B cell (primary cell): ENCODE measurements around the gene GAREM2. TPM values are rescaled to one million over a fixed set of nuclear protein-coding genes. Genes with fewer than 3 reads are reported as not detected.

Source experiments
- ATAC-seq: fragments of 200-7000 bp; cut with Tn5 transposase; one replicate; pipeline ENCODE4 v1.10.0; 2021; ENCODE audit warnings: low read depth, mild to moderate bottlenecking, moderate number of reproducible peaks, moderate library complexity
- CTCF ChIA-PET: fragments of 350-600 bp; sonication (Branson Sonifier 250); formaldehyde crosslinking; loops from one replicate; lab custom pipeline; 2021; ENCODE audit warnings: antibody characterized with exemption, inconsistent platforms; lab: Charles Lee
- POLR2A ChIA-PET: fragments of 350-600 bp; sonication (Branson Sonifier 250); formaldehyde crosslinking; loops from one replicate; lab custom pipeline; 2021; ENCODE audit warnings: antibody characterized with exemption; lab: Charles Lee
- DNase-seq: peaks from one replicate; pipeline ENCODE4 v3.0.0; 2013
- H2AFZ ChIP-seq: 2 replicates; pipeline ENCODE4 v1.6.1; 2012; ENCODE audit warnings: mild to moderate bottlenecking, low read depth, low read length; ENCODE audit not compliant: insufficient read depth, poor library complexity, severe bottlenecking
- H3K27ac ChIP-seq, 2 donors: 1 replicate in 1 of 2; 2 replicates in 1 of 2; pipeline ENCODE4 v1.5.1; 2012 to 2013; ENCODE audit warnings: low read length in 2 of 2, mild to moderate bottlenecking in 2 of 2, moderate library complexity in 1 of 2
- H3K27me3 ChIP-seq, 4 experiments: fragments of 200-600 bp in 1 of 4; sonication (generic) in 1 of 4; replicated peaks in 1 of 4; 1 replicate in 2 of 4; 2 replicates in 2 of 4; pipeline versions ENCODE4 v1.6.1 to v1.7.0; 2013 to 2016; ENCODE audit warnings: low read length in 3 of 4, mild to moderate bottlenecking in 2 of 4, mixed read lengths in 1 of 4, moderate library complexity in 1 of 4; ENCODE audit not compliant: insufficient read depth in 4 of 4, control insufficient read depth in 3 of 4; ENCODE audit errors: control extremely low read depth in 1 of 4
- H3K36me3 ChIP-seq, 2 experiments: replicated peaks in 1 of 2; 1 replicate in 1 of 2; 2 replicates in 1 of 2; pipeline versions ENCODE4 v1.6.1 to v1.7.1; 2013; ENCODE audit warnings: low read length in 1 of 2; ENCODE audit not compliant: insufficient read depth in 2 of 2, control insufficient read depth in 1 of 2; ENCODE audit errors: control extremely low read depth in 1 of 2, extremely low read depth in 1 of 2
- H3K4me1 ChIP-seq, 2 donors: fragments of 200-600 bp in 1 of 2; sonication (generic) in 1 of 2; 1 replicate in 1 of 2; 2 replicates in 1 of 2; pipeline versions ENCODE4 v1.5.1 to v1.6.1; 2013 to 2017; ENCODE audit warnings: low read length in 2 of 2; ENCODE audit not compliant: control insufficient read depth in 2 of 2, insufficient read depth in 2 of 2
- H3K4me2 ChIP-seq: replicated peaks from 2 replicates; pipeline ENCODE3; 2012; ENCODE audit warnings: mild to moderate bottlenecking, low read depth, low read length; ENCODE audit not compliant: poor library complexity, severe bottlenecking
- H3K4me3 ChIP-seq, 5 experiments: fragments of 200-600 bp in 1 of 5; sonication (generic) in 1 of 5; 1 replicate in 3 of 5; 2 replicates in 2 of 5; pipeline versions ENCODE4 v1.5.1 to v1.7.0; 2011 to 2016; ENCODE audit warnings: low read length in 4 of 5, mild to moderate bottlenecking in 4 of 5, low read depth in 2 of 5, control low read depth in 1 of 5, moderate library complexity in 1 of 5; ENCODE audit not compliant: insufficient read depth in 1 of 5; ENCODE audit errors: control extremely low read depth in 1 of 5, extremely low read depth in 1 of 5
- H3K79me2 ChIP-seq: fragments of 200-600 bp; sonication (generic); one replicate; pipeline ENCODE4 v1.6.0; 2016; ENCODE audit warnings: low read length; ENCODE audit not compliant: control insufficient read depth, insufficient read depth
- H3K9ac ChIP-seq: fragments of 200-600 bp; sonication (generic); 2 replicates; pipeline ENCODE4 v1.6.1; 2017; ENCODE audit warnings: mild to moderate bottlenecking, low read length, moderate library complexity
- H3K9me3 ChIP-seq, 3 donors: one replicate each; pipeline versions ENCODE4 v1.6.1 to v1.7.1; 2013; ENCODE audit warnings: low read length in 2 of 3; ENCODE audit not compliant: control insufficient read depth in 2 of 3, insufficient read depth in 1 of 3; ENCODE audit errors: control extremely low read depth in 1 of 3
- H4K20me1 ChIP-seq: 2 replicates; pipeline ENCODE4 v1.6.0; 2012; ENCODE audit warnings: mild to moderate bottlenecking, low read length; ENCODE audit not compliant: insufficient read depth, control insufficient read depth, poor library complexity, severe bottlenecking
- H3K27ac Mint-ChIP-seq: one replicate; pipeline ENCODE4 v1.8.0; 2021; ENCODE audit warnings: mixed read lengths
- H3K27me3 Mint-ChIP-seq: one replicate; pipeline ENCODE4 v1.8.0; 2021; ENCODE audit warnings: mixed read lengths
- H3K4me1 Mint-ChIP-seq: one replicate; pipeline ENCODE4 v1.8.0; 2021; ENCODE audit warnings: mixed read lengths
- H3K4me3 Mint-ChIP-seq: one replicate; pipeline ENCODE4 v1.8.0; 2021; ENCODE audit warnings: mixed read lengths
- H3K9me3 Mint-ChIP-seq: one replicate; pipeline ENCODE4 v1.8.0; 2022; ENCODE audit warnings: mixed read lengths; ENCODE audit not compliant: insufficient read depth
- EZH2 ChIP-seq: IDR thresholded peaks from 2 replicates; pipeline ENCODE4 v1.6.1; 2012; ENCODE audit warnings: borderline replicate concordance, low read depth, mild to moderate bottlenecking, moderate library complexity, low read length; ENCODE audit not compliant: insufficient read depth, poor library complexity, severe bottlenecking
- WGBS: methylation state at CpG from one replicate; pipeline ENCODE4 v1.1.5; 2013; ENCODE audit warnings: missing lambda C conversion rate; ENCODE audit not compliant: insufficient coverage; 5-methylcytosine and 5-hydroxymethylcytosine counted together
- intact Hi-C: fragments of 100-400 bp; cut with micrococcal nuclease; formaldehyde crosslinking; loops from one replicate; pipeline ENCODE4 v1.10.0; 2022
- polyA plus RNA-seq: library from polyadenylated mRNA; depleted of rRNA; stranded (reverse); fragments of >200 nt; gene quantifications from 2 replicates; pipeline ENCODE4 v1.2.3, GENCODE V29; 2012
- total RNA-seq, 2 donors: library from RNA; stranded (reverse); fragments of 120-200 nt in 1 of 2; gene quantifications; 1 replicate in 1 of 2; 2 replicates in 1 of 2; pipeline versions ENCODE4 v1.2.3 to v1.2.4, GENCODE V29; 2013 to 2022
- TF ChIP-seq, protein P1 (sequence below): fragments of 200-600 bp; IDR thresholded peaks from one replicate; pipeline ENCODE4 v1.8.0; 2022; ENCODE audit warnings: antibody characterized with exemption, mild to moderate bottlenecking

GAREM2 gene
- total and polyA plus RNA-seq, 2 donors (not counting 1 experiment from before 2014, with no cell fraction given) = 0.27 to 1.7 TPM

DNA sequence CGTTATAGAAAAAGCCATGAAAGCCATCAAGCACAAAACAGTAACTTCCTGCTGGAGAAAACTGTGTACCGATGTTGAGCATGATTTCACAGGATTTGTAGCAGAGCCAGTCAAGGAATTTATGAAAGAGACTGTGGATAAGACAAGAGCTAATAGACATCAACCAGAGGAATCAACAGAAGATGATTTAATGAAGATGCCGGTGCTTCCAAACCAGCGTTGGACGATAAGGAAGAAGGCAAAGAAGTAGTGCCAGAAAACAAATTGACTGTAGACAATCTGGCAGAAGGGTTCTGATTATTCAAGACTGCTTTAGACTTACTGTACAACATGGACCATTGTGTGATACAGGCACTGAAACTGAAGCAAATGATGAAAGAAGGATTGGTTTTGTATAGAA, 49.5 kb upstream of the GAREM2 start:
- DNase-seq (no peak), ATAC-seq (no peak)
- Histone ChIP-seq H2AFZ (no peak overlapping the region), H4K20me1 (peaks cover 34% of the 10 kb centered on the region), H3K9ac (no peak overlapping the region), H3K4me1 (no peaks in the 10 kb centered on the region), H3K4me2 (no peak overlapping the region), H3K36me3 (peaks cover 6 to 14% of the 10 kb centered on the region in 2 experiments), H3K27me3 (no peaks in the 10 kb centered on the region), H3K79me2 (peaks cover 11% of the 10 kb centered on the region), H3K4me3 (no peak overlapping the region), H3K27ac (no peak overlapping the region), H3K9me3 (no peaks in the 10 kb centered on the region)
- Mint-ChIP-seq H3K27me3 (no peaks in the 10 kb centered on the region), H3K27ac (no peak overlapping the region), H3K9me3 (no peaks in the 10 kb centered on the region), H3K4me3 (no peak overlapping the region), H3K4me1 (peaks cover 2% of the 10 kb centered on the region)
- 96% methylated on average over 4 of the region's 5 CpGs for WGBS
- CTCF ChIA-PET = interaction anchor here (1.4 kb wide), 2 partner anchors 61 to 132 kb away, joined by 3 to 4 read pairs; no protein-coding TSS in a partner anchor
- intact Hi-C loops = no loop called here
- POLR2A ChIA-PET = no interaction called here
- no peak for TF ChIP-seq EZH2
- TF ChIP-seq, protein P1, sequence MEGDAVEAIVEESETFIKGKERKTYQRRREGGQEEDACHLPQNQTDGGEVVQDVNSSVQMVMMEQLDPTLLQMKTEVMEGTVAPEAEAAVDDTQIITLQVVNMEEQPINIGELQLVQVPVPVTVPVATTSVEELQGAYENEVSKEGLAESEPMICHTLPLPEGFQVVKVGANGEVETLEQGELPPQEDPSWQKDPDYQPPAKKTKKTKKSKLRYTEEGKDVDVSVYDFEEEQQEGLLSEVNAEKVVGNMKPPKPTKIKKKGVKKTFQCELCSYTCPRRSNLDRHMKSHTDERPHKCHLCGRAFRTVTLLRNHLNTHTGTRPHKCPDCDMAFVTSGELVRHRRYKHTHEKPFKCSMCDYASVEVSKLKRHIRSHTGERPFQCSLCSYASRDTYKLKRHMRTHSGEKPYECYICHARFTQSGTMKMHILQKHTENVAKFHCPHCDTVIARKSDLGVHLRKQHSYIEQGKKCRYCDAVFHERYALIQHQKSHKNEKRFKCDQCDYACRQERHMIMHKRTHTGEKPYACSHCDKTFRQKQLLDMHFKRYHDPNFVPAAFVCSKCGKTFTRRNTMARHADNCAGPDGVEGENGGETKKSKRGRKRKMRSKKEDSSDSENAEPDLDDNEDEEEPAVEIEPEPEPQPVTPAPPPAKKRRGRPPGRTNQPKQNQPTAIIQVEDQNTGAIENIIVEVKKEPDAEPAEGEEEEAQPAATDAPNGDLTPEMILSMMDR = no peak

DNA sequence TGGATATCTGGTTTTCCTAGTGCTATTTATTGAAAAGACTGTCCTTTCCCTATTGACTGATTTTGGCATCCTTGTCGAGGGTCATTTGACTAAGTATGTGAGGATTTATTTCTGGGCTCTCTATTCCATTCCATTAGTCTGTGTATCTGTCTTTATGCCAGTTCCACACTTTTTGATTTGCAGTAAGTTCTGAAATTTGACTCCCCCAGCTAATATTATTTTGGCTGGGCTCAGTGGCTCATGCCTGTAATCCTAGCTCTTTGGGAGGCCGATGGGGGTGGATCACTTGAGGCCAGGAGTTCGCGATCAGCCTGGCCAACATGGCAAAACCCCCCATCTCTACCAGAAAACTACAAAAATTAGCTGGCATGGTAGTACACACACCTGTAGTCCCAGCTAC, 46.8 kb upstream of the GAREM2 start:
- H3K4me1 Mint-ChIP-seq = peaks cover 2% of the 10 kb centered on the region
- no peak overlapping the region for H3K9ac ChIP-seq
- H3K4me1 ChIP-seq = no peaks in the 10 kb centered on the region
- H3K4me2 ChIP-seq = no peak overlapping the region
- no peak overlapping the region for H3K27ac Mint-ChIP-seq
- peaks cover 5% of the 10 kb centered on the region for H3K79me2 ChIP-seq
- H2AFZ ChIP-seq = no peak overlapping the region
- WGBS = 100% methylated on average over 2 of the region's 4 CpGs
- H3K27me3 Mint-ChIP-seq = no peaks in the 10 kb centered on the region
- H3K4me3 Mint-ChIP-seq = no peak overlapping the region
- no peaks in the 10 kb centered on the region for H3K9me3 Mint-ChIP-seq
- H3K4me3 ChIP-seq = no peak overlapping the region
- no peak for TF ChIP-seq EZH2
- TF ChIP-seq, protein P1 = no peak
- peaks cover 27% of the 10 kb centered on the region for H4K20me1 ChIP-seq
- ATAC-seq = no peak
- intact Hi-C loops = no loop called here
- no peak overlapping the region for H3K27ac ChIP-seq
- peaks cover 4 to 29% of the 10 kb centered on the region in 2 experiments for H3K36me3 ChIP-seq
- ChIA-PET POLR2A (no interaction called here), CTCF (interaction anchor here (2.3 kb wide), 1 partner anchor 175 kb away, joined by 7 read pairs; no protein-coding TSS in a partner anchor)
- no peaks in the 10 kb centered on the region for H3K27me3 ChIP-seq
- H3K9me3 ChIP-seq = no peaks in the 10 kb centered on the region
- no peak for DNase-seq
